Heart left ventricle (tissue), 13 donors: ENCODE results near the gene SLC44A5.

Experiments used
- CTCF ChIP-seq, 12 donors: fragments of 200-600 bp; sonication (generic) in 4 of 12; IDR thresholded peaks; one replicate each; pipeline versions ENCODE4 v1.5.0 to v1.8.0; 2018 to 2022; ENCODE audit warnings: antibody characterized with exemption in 12 of 12, mild to moderate bottlenecking in 5 of 12
- POLR2A ChIP-seq, 2 donors: fragments of 450-650 bp; IDR thresholded peaks; one replicate each; pipeline ENCODE4 v1.6.1; 2017; ENCODE audit warnings: antibody characterized with exemption in 2 of 2, mild to moderate bottlenecking in 2 of 2, moderate library complexity in 2 of 2
- donor health status: ischemic (EF 13 %, LVEDD 7.1; RV severe dilation, severe dysfunction).
- donor health status: DM: no; HTN: yes; CAD: no.
- donor health status: DM: no; HTN: no; CAD: no.
- donor health status: ischemic (EF 25% LVEDD 6.9; RV normal size, moderate dysfunction).
- donor health status: ischemic (EF 25% LVEDD 5.7; RV mildly dilated, moderate dysfunction).
- donor health status: ischemic (EF 35%, LVEDD 5.7; RV mildly dilated, moderate dysfunction).
- donor health status: nonischemic (EF 11% LVEDD 7.7; RV severe dilation, severe dysfunction).
- donor health status: DM: yes; HTN: yes; CAD: no.
- donor health status: PGD.
- donor health status: ischemic (EF 29% LVEDD 5.4; RV normal size, mild dysfunction).
- donor health status: nonischemic (EF 23%, LVEDD 6.1; RV moderate dilation, normal function).

- TF ChIP-seq CTCF (IDR thresholded peaks at IDR 0.05) (no peak), POLR2A (IDR thresholded peaks at IDR 0.05) (no peak)
Observed at GRCh38 chr1:75276385-75276784, 334.5 kb downstream of the SLC44A5 start.
